GM18868 (cell line): ENCODE results near the gene OLFM4.

Experiments
- ATAC-seq: cut with Tn5 transposase; IDR thresholded peaks from one replicate; pipeline ENCODE4 v1.9.1; 2021; ENCODE audit warnings: mild to moderate bottlenecking, moderate library complexity; ENCODE audit not compliant: unreplicated experiment

OLFM4 gene

DNA sequence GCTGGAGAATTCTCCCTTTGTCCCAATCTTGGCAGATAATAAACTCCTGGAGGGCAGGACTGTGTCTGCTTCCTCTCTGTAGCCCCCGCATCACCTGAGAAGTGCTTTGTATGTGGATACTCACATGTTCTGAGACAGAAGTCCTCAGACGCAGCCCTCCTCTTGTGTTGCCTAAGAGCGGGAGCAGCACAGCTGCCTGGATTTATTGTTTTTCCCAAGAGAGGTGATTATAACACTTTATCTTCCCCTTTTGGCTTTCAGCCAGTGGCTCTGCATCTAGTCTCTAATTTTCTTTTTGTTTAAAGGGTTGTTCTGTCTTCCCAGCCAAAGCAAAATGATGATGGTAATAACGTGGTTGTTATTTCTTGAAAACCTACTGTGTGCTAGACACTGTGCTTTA, 36.1 kb downstream of the OLFM4 start:
- no peak for ATAC-seq

DNA sequence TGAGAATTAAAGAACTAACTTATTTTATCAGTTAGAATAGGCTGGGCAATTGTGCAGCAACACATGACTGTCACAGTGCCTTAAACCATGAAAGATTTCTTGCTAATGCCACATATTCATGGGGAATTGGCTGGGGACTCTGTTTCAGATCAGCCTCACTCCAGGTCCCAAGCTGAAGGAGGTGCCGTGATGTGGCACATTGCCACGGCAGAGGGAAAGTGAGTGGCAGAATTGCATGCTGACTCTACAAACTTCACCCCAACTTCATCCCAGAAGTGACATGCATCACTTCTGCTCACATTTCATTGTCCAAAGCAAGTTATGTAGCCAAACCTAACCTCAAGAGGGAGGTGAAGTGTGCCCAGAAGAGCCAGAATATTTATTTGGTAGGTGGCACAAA, 37.8 kb downstream of the OLFM4 start:
- no peak for ATAC-seq

- no peak for ATAC-seq
Measured at GRCh38 chr13:53068585-53069520, 40.2 kb downstream of the OLFM4 start.

- no peak for ATAC-seq
Measured at GRCh38 chr13:53069800-53070199, 41.2 kb downstream of the OLFM4 start.

DNA sequence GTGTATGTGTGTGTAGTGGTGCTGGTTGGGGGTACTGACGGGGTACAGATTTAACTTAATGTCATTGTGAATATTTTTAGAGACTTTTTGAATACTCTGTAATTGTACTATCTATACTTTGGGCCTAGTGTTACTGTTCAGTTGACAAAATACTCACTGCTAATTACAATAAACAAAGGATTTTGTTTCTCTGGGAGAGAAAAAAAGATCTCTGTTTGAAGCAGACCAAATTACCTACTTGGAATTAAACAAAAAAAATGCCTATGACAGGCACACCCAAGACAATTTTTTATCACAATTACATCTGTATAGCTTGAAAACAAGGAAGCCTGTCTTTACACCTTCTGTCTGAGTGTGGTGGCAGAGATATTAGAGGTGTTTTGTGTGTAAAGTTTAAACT, 45.1 kb downstream of the OLFM4 start:
- no peak for ATAC-seq

GRCh38 chr13:53074114-53074513, 45.5 kb downstream of the OLFM4 start:
- no peak for ATAC-seq

- ATAC-seq, result no peak
Measured at GRCh38 chr13:53075356-53076041, 46.9 kb downstream of the OLFM4 start.

DNA sequence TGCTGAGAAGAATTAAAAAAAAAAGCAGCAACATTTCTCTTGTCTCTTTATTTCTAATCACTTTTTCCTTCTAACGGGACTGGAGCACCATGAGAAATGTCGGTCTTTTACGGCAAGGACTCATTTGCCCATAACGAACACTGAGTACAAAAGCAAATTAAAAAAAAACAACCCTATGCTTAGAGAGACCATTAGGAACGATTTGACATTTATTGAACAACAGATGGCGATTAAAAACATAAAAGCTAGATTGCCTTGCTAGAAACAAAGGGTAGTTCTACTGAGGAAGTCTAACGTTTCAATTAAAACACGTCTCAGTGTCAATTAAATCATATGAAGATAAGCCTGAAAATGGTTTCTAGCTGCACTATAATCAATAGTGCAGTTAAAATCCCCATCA, 51.1 kb downstream of the OLFM4 start:
- no peak for ATAC-seq

- ATAC-seq, result no peak
Measured at GRCh38 chr13:53088871-53089270, 60.3 kb downstream of the OLFM4 start.

- no peak for ATAC-seq
Measured at GRCh38 chr13:53089951-53090350, 61.3 kb downstream of the OLFM4 start.

DNA sequence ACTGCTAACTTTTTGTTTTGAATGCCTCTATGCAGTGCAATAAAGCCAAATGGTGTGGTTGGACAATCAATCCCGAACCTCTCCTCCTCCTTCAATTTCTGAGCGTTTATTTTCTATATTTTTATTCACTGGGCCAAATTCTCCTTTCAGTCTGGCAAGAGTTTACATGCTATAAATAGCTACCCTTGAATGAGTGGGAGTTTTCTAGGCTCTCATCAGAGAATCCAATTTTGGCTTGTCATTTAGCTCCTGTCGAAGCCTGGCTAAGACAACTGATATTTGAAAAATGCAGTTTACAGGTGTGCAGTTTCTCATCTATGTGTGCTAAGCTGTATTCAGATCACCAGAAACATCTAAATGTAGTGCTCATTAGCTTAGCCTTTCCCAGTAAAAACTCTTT, 61.8 kb downstream of the OLFM4 start:
- ATAC-seq, result no peak

DNA sequence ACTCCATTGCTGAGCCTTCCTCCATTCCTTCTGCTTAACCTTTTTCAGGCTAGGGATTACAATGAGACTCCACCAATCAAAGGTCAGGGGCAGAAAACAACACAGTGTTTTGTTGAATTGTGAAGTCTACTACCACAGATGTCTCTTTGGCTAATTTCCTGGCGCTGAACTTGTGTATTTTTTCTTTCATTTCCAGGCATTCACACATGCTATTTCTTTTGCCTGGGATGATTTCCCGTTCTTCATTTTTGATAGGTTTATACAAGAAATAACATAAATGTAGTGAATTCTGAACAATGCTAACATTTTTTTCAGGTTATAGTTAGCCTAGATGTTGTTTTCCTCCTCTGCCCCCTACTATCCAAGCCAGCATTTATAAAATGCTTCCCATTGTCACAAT, 64.3 kb downstream of the OLFM4 start:
- ATAC-seq, result no peak

DNA sequence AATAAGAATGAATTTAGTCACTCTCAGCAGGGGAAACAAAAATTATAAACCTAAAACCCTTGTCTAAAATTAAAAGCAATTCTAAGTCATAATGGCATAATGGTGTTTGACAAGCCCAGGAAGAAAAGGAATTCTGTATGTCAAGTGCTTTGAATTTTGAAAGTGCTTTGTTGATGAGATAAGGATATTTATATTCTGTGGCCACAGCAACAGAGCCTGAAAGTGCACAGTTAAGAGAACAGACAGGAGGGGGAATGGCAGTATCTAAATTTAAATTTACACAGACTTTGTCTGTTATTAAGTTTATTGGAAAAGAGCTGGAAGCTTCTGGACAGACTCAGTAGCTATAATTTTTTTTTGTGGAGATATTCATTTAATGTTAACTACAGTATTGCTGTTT, 69.8 kb downstream of the OLFM4 start:
- no peak for ATAC-seq

DNA sequence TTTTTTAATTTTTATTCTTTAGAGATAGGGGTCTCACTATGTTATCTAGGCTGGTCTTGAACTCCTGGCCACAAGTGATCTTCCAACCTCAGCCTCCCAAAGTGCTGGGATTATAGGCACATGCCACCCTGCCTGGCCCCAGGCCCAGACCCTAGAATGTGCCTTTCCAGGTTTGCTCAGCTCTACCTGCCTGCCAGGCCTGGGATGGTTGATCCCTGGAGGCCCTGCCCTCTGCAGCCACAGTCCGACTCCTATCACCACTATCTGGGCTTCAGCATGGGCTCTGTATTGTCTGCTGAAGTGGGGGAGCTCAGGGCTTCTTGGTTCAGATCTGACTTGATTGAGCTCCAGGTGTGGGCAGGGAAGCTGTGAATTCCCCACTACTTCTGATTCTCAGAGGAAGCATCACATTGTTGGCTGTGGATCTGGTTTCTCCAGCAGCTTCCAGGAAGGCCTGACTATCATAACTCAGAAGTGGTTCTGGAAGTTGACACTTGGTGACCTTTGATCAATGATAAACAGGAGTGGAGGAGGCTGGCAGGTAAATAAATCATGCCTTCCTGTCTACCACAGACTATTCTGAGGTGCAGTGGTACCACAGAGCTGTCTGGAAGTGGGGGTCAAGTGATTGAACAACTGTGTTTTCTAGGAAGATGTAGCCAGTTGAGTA, 71.9 kb downstream of the OLFM4 start:
- no peak for ATAC-seq
